Aorta (tissue), 5 donors: ENCODE data around the gene NSMCE1. TPM values are rescaled to one million over a fixed set of nuclear protein-coding genes. Genes with fewer than 3 reads are reported as not detected.

Source experiments
- ATAC-seq: fragments of 200-7000 bp; cut with Tn5 transposase; one replicate; pipeline ENCODE4 v1.9.1; 2022; ENCODE audit warnings: moderate library complexity; ENCODE audit not compliant: low FRiP score
- DNase-seq, 2 donors: peaks; one replicate each; pipeline ENCODE4 v3.0.0-alpha.2; 2020
- H3K27ac ChIP-seq, 2 donors: one replicate each; pipeline ENCODE4 v1.5.1; 2013; ENCODE audit warnings: low read length in 2 of 2, mild to moderate bottlenecking in 2 of 2, moderate library complexity in 2 of 2, control low read depth in 1 of 2, inconsistent platforms in 1 of 2, low read depth in 1 of 2
- H3K27me3 ChIP-seq, 2 donors: one replicate each; pipeline ENCODE4 v1.6.1; 2013; ENCODE audit warnings: control low read depth in 1 of 2, low read length in 1 of 2, mild to moderate bottlenecking in 1 of 2, moderate library complexity in 1 of 2; ENCODE audit not compliant: insufficient read depth in 2 of 2, control insufficient read depth in 1 of 2
- H3K36me3 ChIP-seq, 2 donors: one replicate each; pipeline ENCODE4 v1.6.1; 2013; ENCODE audit warnings: control low read depth in 1 of 2, low read length in 1 of 2, mild to moderate bottlenecking in 1 of 2; ENCODE audit not compliant: insufficient read depth in 2 of 2, control insufficient read depth in 1 of 2
- H3K4me1 ChIP-seq, 2 donors: one replicate each; pipeline ENCODE4 v1.6.1; 2013; ENCODE audit warnings: low read length in 2 of 2, control low read depth in 1 of 2, mild to moderate bottlenecking in 1 of 2, moderate library complexity in 1 of 2; ENCODE audit not compliant: insufficient read depth in 2 of 2, control insufficient read depth in 1 of 2
- H3K4me3 ChIP-seq, 2 donors: one replicate each; pipeline ENCODE4 v1.5.1; 2013; ENCODE audit warnings: low read length in 2 of 2, control low read depth in 1 of 2, mild to moderate bottlenecking in 1 of 2
- H3K9me3 ChIP-seq: one replicate; pipeline ENCODE4 v1.6.1; 2013; ENCODE audit warnings: mild to moderate bottlenecking, low read length; ENCODE audit not compliant: control insufficient read depth
- WGBS, 2 donors: extraction: QIAGEN DNeasy Blood & Tissue Kit; methylation state at CpG; one replicate each; pipeline ENCODE4 v1.1.7; 2013; 5-methylcytosine and 5-hydroxymethylcytosine counted together
- intact Hi-C, 2 donors: fragments of 100-400 bp; cut with DNase I; formaldehyde crosslinking; loops; one replicate each; pipeline versions ENCODE4 v1.14.2 to v1.15.0; 2022
- polyA plus RNA-seq, 2 donors: library from polyadenylated mRNA; stranded (reverse); fragments of 200-250 nt; gene quantifications; one replicate each; pipeline ENCODE4 v1.2.3, GENCODE V29; 2013
- total RNA-seq, 2 donors: library from RNA; stranded (reverse); fragmentation: NEBNext Ultra II Directional; extraction: Animal tissue kit (Norgen Biotek cat#: 25700); gene quantifications; one replicate each; pipeline ENCODE4 v1.2.1, GENCODE V29; 2021
- donor health status: healthy with polysubstance abuse.
- donor health status: Bipolar disorder and iron deficiency.
- donor health status: DM: no; HTN: no; CAD: no.
- donor health status: DM: no; HTN: no; CAD: no.
- donor health status: DM: yes; HTN: yes; CAD: no.

NSMCE1 gene
- total and polyA plus RNA-seq, 4 donors = 34.6 to 74.2 (median 55.1) TPM

DNA sequence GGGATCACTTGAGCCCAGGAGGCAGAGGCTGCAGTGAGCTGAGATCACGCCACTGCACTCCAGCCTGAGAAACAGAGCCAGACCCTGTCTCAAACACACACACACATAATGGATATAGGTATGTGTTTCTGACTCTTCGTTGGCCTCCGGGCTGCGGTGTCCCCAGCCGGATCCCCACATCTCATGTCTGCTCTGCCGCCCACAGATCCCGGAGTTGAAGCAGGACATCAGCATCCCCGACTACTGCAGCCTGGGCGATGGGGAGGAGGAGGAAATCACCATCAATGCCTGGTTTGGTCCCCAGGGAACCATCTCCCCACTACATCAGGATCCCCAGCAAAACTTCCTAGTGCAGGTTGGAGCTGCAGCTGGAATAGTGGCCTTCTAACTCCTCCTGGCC is 49.8 kb downstream of the NSMCE1 start:
- no peaks in the 10 kb centered on the region for H3K4me1 ChIP-seq
- H3K4me3 ChIP-seq = no peak overlapping the region
- no peaks in the 10 kb centered on the region for H3K36me3 ChIP-seq
- ATAC-seq (no peak), DNase-seq (no peak)
- H3K27me3 ChIP-seq = no peaks in the 10 kb centered on the region
- no peak overlapping the region for H3K27ac ChIP-seq
- intact Hi-C loops = no loop called here
- H3K9me3 ChIP-seq = no peaks in the 10 kb centered on the region
- 94 to 95% methylated on average over 9 of the region's 9 CpGs for WGBS, 2 donors

DNA sequence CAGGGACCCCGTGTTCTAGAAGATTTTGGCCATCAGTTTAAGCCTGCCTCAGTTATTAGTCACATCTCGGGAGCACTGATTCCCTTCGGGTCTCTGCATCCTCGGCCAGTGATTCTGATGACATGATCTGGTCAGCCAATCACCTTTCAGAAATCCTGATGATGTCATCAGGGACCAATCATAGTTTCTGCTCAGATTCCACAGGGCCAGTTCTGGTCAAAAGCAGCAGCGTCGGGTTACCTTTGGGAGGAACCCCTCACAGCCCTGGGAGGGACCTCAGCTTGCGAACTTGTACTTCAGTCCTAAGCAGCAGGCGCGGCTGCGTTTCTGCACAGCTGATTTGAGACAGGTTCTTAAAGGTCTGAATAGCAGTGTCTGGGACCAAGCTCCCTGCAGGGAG is 51.3 kb downstream of the NSMCE1 start:
- Histone ChIP-seq H3K27ac (no peak overlapping the region), H3K27me3 (no peaks in the 10 kb centered on the region), H3K4me3 (no peak overlapping the region), H3K9me3 (no peaks in the 10 kb centered on the region), H3K36me3 (no peaks in the 10 kb centered on the region), H3K4me1 (no peaks in the 10 kb centered on the region)
- 34 to 38% methylated on average over 10 of the region's 10 CpGs for WGBS, 2 donors
- intact Hi-C loops = no loop called here
- ATAC-seq = no peak
- peak in 1 of 2 donors; percentile 68 for DNase-seq

DNA sequence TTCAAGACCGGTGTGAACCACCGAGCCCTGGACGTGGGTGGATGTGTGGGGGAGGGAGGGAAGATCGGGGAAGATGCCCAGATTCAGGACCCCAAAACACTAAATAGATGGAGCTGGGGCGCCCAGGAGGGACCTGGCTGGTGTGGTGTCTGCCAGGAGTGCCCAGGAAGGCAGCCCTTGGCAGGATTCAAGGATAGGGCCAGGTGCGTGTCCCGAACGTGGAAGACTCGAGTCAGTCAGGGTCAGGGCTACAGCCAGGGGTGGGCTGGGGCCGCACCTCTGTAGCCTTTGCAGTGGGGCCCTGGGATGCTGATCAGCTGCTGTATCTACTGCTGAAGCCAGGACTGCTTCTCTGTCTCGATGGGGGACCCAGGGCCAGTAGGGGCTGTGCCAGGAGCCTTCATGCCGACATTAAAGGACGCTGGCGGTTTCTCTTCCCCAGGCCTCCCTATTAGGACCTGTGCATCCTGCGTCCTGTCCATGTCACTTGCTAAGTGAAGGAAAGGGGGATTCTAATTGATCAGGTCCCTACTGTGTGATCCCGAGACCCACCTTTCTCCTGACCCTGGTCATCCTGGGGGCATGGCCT is 52.2 kb downstream of the NSMCE1 start:
- H3K36me3 ChIP-seq = no peaks in the 10 kb centered on the region

DNA sequence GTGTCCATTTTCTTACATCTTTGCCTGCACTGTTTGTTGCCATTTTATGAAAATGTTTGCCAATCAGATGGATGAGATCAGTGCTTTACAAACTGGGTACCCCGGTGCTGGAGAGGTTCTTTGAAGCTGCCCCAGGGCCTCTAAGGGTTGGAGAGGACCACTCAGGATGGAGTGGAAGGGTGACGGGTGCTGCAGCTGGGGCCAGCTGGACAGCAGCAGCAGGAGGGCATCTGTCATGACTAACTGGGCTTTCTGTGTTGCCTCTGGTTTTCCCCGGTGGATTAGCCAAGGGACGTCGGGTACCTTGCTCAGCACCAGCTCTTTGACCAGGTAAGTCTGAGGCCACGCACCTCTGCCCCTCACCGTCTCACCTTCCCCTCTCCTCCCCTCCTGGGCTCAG is 52.9 kb downstream of the NSMCE1 start:
- Histone ChIP-seq H3K27ac (no peak overlapping the region), H3K9me3 (no peaks in the 10 kb centered on the region), H3K4me1 (no peaks in the 10 kb centered on the region), H3K4me3 (no peak overlapping the region), H3K27me3 (no peaks in the 10 kb centered on the region), H3K36me3 (no peaks in the 10 kb centered on the region)
- ATAC-seq = no peak
- no peak for DNase-seq
- WGBS, 2 donors = 95 to 97% methylated on average over 7 of the region's 7 CpGs
- intact Hi-C loops = no loop called here

More for the DNA sequence above, 52.2 kb downstream of the NSMCE1 start:
- Histone ChIP-seq H3K27ac (no peak overlapping the region), H3K4me1 (no peaks in the 10 kb centered on the region), H3K27me3 (no peaks in the 10 kb centered on the region), H3K4me3 (no peak overlapping the region), H3K9me3 (no peaks in the 10 kb centered on the region)
- ATAC-seq (no peak), DNase-seq (no peak)
- intact Hi-C loops = no loop called here
- 94 to 97% methylated on average over 16 of the region's 16 CpGs for WGBS, 2 donors

DNA sequence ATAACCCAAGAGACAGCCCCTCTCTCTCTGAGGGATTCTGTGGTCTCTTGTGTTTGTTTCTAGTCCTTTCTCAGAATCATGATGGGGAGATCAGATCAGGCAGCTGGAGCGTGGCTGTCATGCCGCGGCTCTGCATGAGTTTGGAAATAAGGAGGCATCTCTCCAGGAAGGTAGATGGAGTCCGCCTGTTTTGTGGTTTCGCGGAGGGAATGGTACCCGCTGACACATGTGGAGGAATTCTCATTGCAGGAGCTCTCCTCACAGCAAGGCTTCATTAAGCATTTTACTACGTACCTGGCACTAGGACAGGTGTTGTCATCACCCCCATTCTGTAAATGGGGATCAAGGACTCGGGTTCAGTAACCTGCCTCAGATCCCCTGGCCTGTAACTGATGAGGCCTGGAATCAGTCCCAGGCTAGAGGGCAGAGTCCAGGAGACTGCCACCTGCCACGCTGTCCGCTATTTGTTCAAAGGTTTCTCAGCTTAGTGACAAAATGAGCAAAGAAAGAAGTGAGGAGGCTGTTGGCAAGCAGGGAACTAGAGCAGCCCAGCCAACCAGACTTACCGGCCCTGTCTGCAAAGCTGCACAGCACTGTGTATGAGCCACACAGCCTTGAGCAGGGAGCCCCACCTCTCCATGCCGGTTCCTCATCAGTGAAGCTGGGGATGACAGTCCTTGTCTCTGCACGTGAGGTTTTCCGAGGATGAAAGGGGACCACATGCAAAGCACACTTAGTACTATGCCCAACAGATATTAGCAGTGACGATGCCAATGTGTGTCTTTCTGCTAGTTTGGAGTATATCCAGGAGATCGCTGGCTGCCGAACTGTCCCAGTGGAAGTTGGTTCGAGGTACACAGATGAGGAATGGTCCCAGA is 54.2 kb downstream of the NSMCE1 start:
- DNase-seq = no peak
- WGBS, 2 donors = 92 to 93% methylated on average over 19 of the region's 19 CpGs
- ATAC-seq = no peak
- no peak overlapping the region for H3K4me3 ChIP-seq
- H3K36me3 ChIP-seq = no peaks in the 10 kb centered on the region
- H3K9me3 ChIP-seq = no peaks in the 10 kb centered on the region
- no peaks in the 10 kb centered on the region for H3K27me3 ChIP-seq
- H3K4me1 ChIP-seq = no peaks in the 10 kb centered on the region
- intact Hi-C loops = no loop called here
- H3K27ac ChIP-seq = no peak overlapping the region

DNA sequence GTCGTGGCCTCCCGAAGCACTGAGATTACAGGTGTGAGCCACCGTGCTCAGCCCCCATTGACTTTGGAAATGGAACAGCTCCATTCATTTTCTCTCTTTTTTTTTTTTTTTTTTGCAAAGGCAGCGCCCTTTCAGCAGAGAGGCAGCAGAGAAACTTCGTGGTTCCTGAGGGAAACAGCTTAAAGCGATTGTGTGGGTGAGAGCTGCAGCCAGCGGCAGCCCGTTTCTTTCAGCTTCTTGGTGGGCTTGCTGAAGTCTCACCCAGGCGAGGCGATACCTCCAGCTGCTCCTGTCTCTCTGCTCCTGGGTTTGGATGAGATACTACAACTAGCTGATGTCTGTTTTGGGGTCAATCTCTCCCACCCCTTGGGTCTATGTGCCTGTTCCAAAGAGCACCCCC is 57.5 kb downstream of the NSMCE1 start:
- Histone ChIP-seq H3K4me3 (no peak overlapping the region), H3K27me3 (no peaks in the 10 kb centered on the region), H3K4me1 (no peaks in the 10 kb centered on the region), H3K27ac (no peak overlapping the region), H3K9me3 (no peaks in the 10 kb centered on the region), H3K36me3 (no peaks in the 10 kb centered on the region)
- ATAC-seq = no peak
- DNase-seq = no peak
- 95% methylated on average over 10 of the region's 10 CpGs for WGBS, 2 donors
- intact Hi-C loops = no loop called here

DNA sequence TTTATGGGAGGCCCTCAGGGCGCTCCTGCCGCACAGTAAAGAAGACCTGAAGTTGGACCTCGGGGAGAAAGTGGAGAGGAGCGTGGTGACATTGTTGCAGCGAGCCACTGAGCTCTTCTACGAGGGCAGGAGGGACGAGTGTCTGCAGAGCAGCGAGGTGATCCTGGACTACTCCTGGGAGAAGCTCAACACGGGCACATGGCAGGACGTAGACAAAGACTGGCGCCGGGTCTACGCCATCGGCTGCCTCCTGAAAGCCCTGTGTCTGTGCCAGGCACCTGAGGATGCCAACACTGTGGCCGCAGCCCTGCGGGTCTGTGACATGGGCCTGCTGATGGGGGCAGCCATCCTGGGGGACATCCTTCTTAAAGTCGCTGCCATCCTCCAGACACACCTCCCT is 58.4 kb downstream of the NSMCE1 start:
- Histone ChIP-seq H3K27ac (no peak overlapping the region), H3K4me3 (no peak overlapping the region), H3K4me1 (no peaks in the 10 kb centered on the region), H3K36me3 (no peaks in the 10 kb centered on the region), H3K9me3 (no peaks in the 10 kb centered on the region), H3K27me3 (no peaks in the 10 kb centered on the region)
- 94 to 95% methylated on average over 17 of the region's 17 CpGs for WGBS, 2 donors
- intact Hi-C loops = no loop called here
- DNase-seq (no peak), ATAC-seq (no peak)

DNA sequence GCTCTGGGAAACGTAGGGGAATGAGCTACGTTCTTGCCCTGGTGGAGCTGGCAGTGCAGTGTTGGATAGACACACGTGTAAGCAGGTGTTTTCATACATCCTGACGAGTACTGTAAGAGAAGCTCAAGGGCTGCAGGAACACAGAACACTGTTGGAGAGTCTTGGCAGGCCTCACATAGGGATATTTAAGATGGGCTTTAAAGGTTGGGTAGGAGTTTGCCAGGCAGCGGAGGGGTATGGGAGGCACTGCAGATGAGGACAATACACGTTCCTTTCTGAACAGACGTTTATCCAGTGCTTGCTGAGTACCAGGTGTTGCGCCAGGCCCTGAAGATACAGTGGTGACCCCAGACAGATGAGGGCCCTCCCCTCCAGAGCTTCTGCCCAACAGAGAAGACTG is 59.0 kb downstream of the NSMCE1 start:
- no peak overlapping the region for H3K27ac ChIP-seq
- WGBS, 2 donors = 92% methylated on average over 8 of the region's 8 CpGs
- no peak for DNase-seq
- no peaks in the 10 kb centered on the region for H3K4me1 ChIP-seq
- H3K9me3 ChIP-seq = no peaks in the 10 kb centered on the region
- intact Hi-C loops = no loop called here
- ATAC-seq = no peak
- H3K36me3 ChIP-seq = no peaks in the 10 kb centered on the region
- H3K4me3 ChIP-seq = no peak overlapping the region
- H3K27me3 ChIP-seq = no peaks in the 10 kb centered on the region

DNA sequence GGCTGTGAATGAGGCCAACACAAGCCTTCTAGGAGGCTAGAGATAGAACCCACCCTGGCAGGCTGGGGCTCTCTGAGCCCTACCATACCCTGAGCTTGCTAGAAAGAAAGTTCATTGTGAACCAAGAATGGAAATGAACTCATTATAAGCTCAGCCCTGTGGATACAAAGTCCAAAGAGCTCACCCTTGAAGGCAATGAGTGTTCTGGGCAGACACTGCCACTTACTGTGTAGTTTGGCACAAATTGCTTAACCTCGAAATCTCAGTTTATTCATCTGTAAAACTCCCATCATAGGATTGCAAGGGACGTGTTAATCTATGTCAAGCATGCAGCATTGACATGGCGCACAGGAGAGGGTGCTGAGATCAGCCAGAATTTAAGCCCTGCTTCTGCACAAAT is 59.8 kb downstream of the NSMCE1 start:
- intact Hi-C loops = no loop called here
- H3K27ac ChIP-seq = no peak overlapping the region
- H3K4me1 ChIP-seq = no peaks in the 10 kb centered on the region
- H3K36me3 ChIP-seq = no peaks in the 10 kb centered on the region
- no peaks in the 10 kb centered on the region for H3K27me3 ChIP-seq
- no peaks in the 10 kb centered on the region for H3K9me3 ChIP-seq
- H3K4me3 ChIP-seq = no peak overlapping the region
- WGBS, 2 donors = 33 to 45% methylated on average over 3 of the region's 3 CpGs
- DNase-seq (no peak), ATAC-seq (no peak)
